ENCODE results near the gene OPN1MW3. TPM values are rescaled to one million over a fixed set of nuclear protein-coding genes. Genes with fewer than 3 reads are reported as not detected.
"Not testable (repeated sequence)": the region's sequence is repeated elsewhere in the genome, so short reads cannot be mapped to it uniquely, and the experiment has no call there.

OPN1MW3 gene
- polyA plus RNA-seq (2013, experiment 1 of 2; ENCODE audit: insufficient read length) = not detected
- not detected for polyA plus RNA-seq (2013, experiment 2 of 2; ENCODE audit: insufficient read length)

GRCh38 chrX:154257282-154257681 lies at the start of gene OPN1MW3:
Gene OPN1MW3, plus strand, starts transcription at chrX:154257582. Its CDS starts 38 bp downstream, at chrX:154257620.
- DNase-seq = not testable (repeated sequence)

- not testable (repeated sequence) for DNase-seq
Measured at GRCh38 chrX:154209670-154210418, 47.5 kb upstream of the OPN1MW3 start.

- not testable (repeated sequence) for DNase-seq
Measured at GRCh38 chrX:154211057-154211456, 46.3 kb upstream of the OPN1MW3 start.

- not testable (repeated sequence) for DNase-seq
Measured at GRCh38 chrX:154211499-154211898, 45.9 kb upstream of the OPN1MW3 start.

GRCh38 chrX:154219456-154219855 lies 37.9 kb upstream of the OPN1MW3 start, which contains the start of gene OPN1MW2:
Gene OPN1MW2, plus strand, starts transcription at chrX:154219756. Its CDS starts 60 bp downstream, at chrX:154219816.
- not testable (repeated sequence) for DNase-seq

- DNase-seq = not testable (repeated sequence)
Measured at GRCh38 chrX:154225292-154225691, 32.1 kb upstream of the OPN1MW3 start.

- DNase-seq = not testable (repeated sequence)
Measured at GRCh38 chrX:154226706-154227105, 30.7 kb upstream of the OPN1MW3 start.

GRCh38 chrX:154231443-154231842 lies 25.9 kb upstream of the OPN1MW3 start:
- DNase-seq = not testable (repeated sequence)

GRCh38 chrX:154233620-154234019 lies 23.8 kb upstream of the OPN1MW3 start:
- DNase-seq = not testable (repeated sequence)

- not testable (repeated sequence) for DNase-seq
Measured at GRCh38 chrX:154238939-154239559, 18.3 kb upstream of the OPN1MW3 start.

GRCh38 chrX:154239982-154240503 lies 17.3 kb upstream of the OPN1MW3 start:
- not testable (repeated sequence) for DNase-seq

- DNase-seq = not testable (repeated sequence)
Measured at GRCh38 chrX:154247377-154248045, 9.9 kb upstream of the OPN1MW3 start.

- DNase-seq = not testable (repeated sequence)
Measured at GRCh38 chrX:154248076-154248475, 9.3 kb upstream of the OPN1MW3 start.

GRCh38 chrX:154258711-154259110 lies 1.3 kb downstream of the OPN1MW3 start:
- DNase-seq = not testable (repeated sequence)

GRCh38 chrX:154263072-154263471 lies 5.7 kb downstream of the OPN1MW3 start:
- not testable (repeated sequence) for DNase-seq

GRCh38 chrX:154269245-154269644 lies 11.9 kb downstream of the OPN1MW3 start:
- DNase-seq = not testable (repeated sequence)

- DNase-seq = not testable (repeated sequence)
Measured at GRCh38 chrX:154284489-154285338, 27.3 kb downstream of the OPN1MW3 start.

- DNase-seq = not testable (repeated sequence)
Measured at GRCh38 chrX:154286406-154286805, 29.0 kb downstream of the OPN1MW3 start.

GRCh38 chrX:154294791-154295574 lies 37.6 kb downstream of the OPN1MW3 start, which contains the start of gene TEX28:
Gene TEX28, minus strand, starts transcription at chrX:154295124. Its CDS starts 3,007 bp downstream, at chrX:154292117.
- DNase-seq = no peak

GRCh38 chrX:154295664-154296310 lies 38.4 kb downstream of the OPN1MW3 start, which contains the start of gene TKTL1:
Gene TKTL1, plus strand, starts transcription at chrX:154295795. Its CDS starts 65 bp downstream, at chrX:154295860.
- no peak for DNase-seq

Data from fibroblast of skin of back (primary cell).